CD14-positive monocyte (primary cell): ENCODE data around the gene CDCA8. TPM values are rescaled to one million over a fixed set of nuclear protein-coding genes. Genes with fewer than 3 reads are reported as not detected.

Experiments
- DNase-seq, 3 donors: peaks; one replicate each; pipeline ENCODE4 v3.0.0-alpha.2; 2011 to 2022
- H2AFZ ChIP-seq: 2 replicates; pipeline ENCODE4 v1.6.0; 2012; ENCODE audit warnings: mild to moderate bottlenecking, low read depth, low read length, inconsistent platforms; ENCODE audit not compliant: insufficient read depth, poor library complexity, severe bottlenecking
- H3K27ac ChIP-seq, 2 donors: 1 replicate in 1 of 2; 2 replicates in 1 of 2; pipeline ENCODE4 v1.5.1; 2012 to 2013; ENCODE audit warnings: low read length in 2 of 2, control low read depth in 1 of 2, inconsistent platforms in 1 of 2, low read depth in 1 of 2, mild to moderate bottlenecking in 1 of 2
- H3K27me3 ChIP-seq, 2 donors: one replicate each; pipeline versions ENCODE4 v1.6.0 to v1.6.1; 2011 to 2013; ENCODE audit warnings: low read length in 2 of 2; ENCODE audit not compliant: control insufficient read depth in 2 of 2, insufficient read depth in 2 of 2
- H3K36me3 ChIP-seq, 2 donors: replicated peaks in 1 of 2; 1 replicate in 1 of 2; 2 replicates in 1 of 2; pipeline versions ENCODE4 v1.5.1 to v1.6.1; 2012 to 2013; ENCODE audit warnings: low read length in 2 of 2, control low read depth in 1 of 2, inconsistent platforms in 1 of 2, mild to moderate bottlenecking in 1 of 2; ENCODE audit not compliant: insufficient read depth in 2 of 2, control insufficient read depth in 1 of 2
- H3K4me1 ChIP-seq, 2 donors: 1 replicate in 1 of 2; 2 replicates in 1 of 2; pipeline versions ENCODE4 v1.5.1 to v1.6.1; 2012 to 2013; ENCODE audit warnings: low read length in 2 of 2, control low read depth in 1 of 2, inconsistent platforms in 1 of 2, mild to moderate bottlenecking in 1 of 2, moderate library complexity in 1 of 2; ENCODE audit not compliant: insufficient read depth in 2 of 2, control insufficient read depth in 1 of 2
- H3K4me2 ChIP-seq: replicated peaks from 2 replicates; pipeline ENCODE3; 2012; ENCODE audit warnings: low read length, moderate library complexity, mild to moderate bottlenecking; ENCODE audit not compliant: poor library complexity, severe bottlenecking; ENCODE audit errors: extremely low read depth
- H3K4me3 ChIP-seq, 3 experiments: fragments of 200-600 bp in 1 of 3; sonication (generic) in 1 of 3; replicated peaks in 1 of 3; 1 replicate in 2 of 3; 2 replicates in 1 of 3; pipeline ENCODE4 v1.5.1; 2011 to 2013; ENCODE audit warnings: low read length in 3 of 3, mild to moderate bottlenecking in 3 of 3, control low read depth in 2 of 3, low read depth in 2 of 3, inconsistent platforms in 1 of 3, moderate library complexity in 1 of 3
- H3K79me2 ChIP-seq: 2 replicates; pipeline ENCODE4 v1.6.0; 2012; ENCODE audit warnings: mild to moderate bottlenecking, control low read depth, inconsistent platforms, low read length, moderate library complexity; ENCODE audit not compliant: insufficient read depth
- H3K9ac ChIP-seq: 2 replicates; pipeline ENCODE4 v1.6.0; 2017; ENCODE audit warnings: low read length, mild to moderate bottlenecking; ENCODE audit not compliant: insufficient read depth, poor library complexity, severe bottlenecking
- H3K9me3 ChIP-seq, 2 donors: replicated peaks in 1 of 2; 1 replicate in 1 of 2; 2 replicates in 1 of 2; pipeline versions ENCODE4 v1.5.1 to v1.6.1; 2012 to 2013; ENCODE audit warnings: low read length in 2 of 2, control low read depth in 1 of 2; ENCODE audit not compliant: control insufficient read depth in 1 of 2, insufficient read depth in 1 of 2
- H4K20me1 ChIP-seq: 2 replicates; pipeline ENCODE4 v1.6.0; 2012; ENCODE audit warnings: mild to moderate bottlenecking, low read length, control low read depth, moderate library complexity; ENCODE audit not compliant: insufficient read depth
- H3K27ac Mint-ChIP-seq, 7 donors: one replicate each; pipeline ENCODE4 v1.8.0; 2020; ENCODE audit warnings: mild to moderate bottlenecking in 7 of 7, mixed read lengths in 7 of 7, moderate library complexity in 6 of 7, inconsistent platforms in 2 of 7
- H3K27me3 Mint-ChIP-seq, 3 donors: one replicate each; pipeline ENCODE4 v1.8.0; 2021 to 2022; ENCODE audit warnings: low read depth in 3 of 3, mild to moderate bottlenecking in 3 of 3, mixed read lengths in 3 of 3, moderate library complexity in 3 of 3, inconsistent platforms in 1 of 3
- H3K36me3 Mint-ChIP-seq, 2 donors: one replicate each; pipeline ENCODE4 v1.8.0; 2020; ENCODE audit warnings: mixed read lengths in 2 of 2, inconsistent platforms in 1 of 2, mild to moderate bottlenecking in 1 of 2
- H3K4me1 Mint-ChIP-seq: one replicate; pipeline ENCODE4 v1.8.0; 2020; ENCODE audit warnings: mild to moderate bottlenecking, mixed read lengths
- H3K4me3 Mint-ChIP-seq, 2 donors: one replicate each; pipeline ENCODE4 v1.8.0; 2020; ENCODE audit warnings: mild to moderate bottlenecking in 2 of 2, mixed read lengths in 2 of 2, moderate library complexity in 1 of 2
- H3K9me3 Mint-ChIP-seq, 7 donors: one replicate each; pipeline ENCODE4 v1.8.0; 2020 to 2022; ENCODE audit warnings: mixed read lengths in 7 of 7, mild to moderate bottlenecking in 6 of 7, moderate library complexity in 6 of 7, inconsistent platforms in 2 of 7
- WGBS: methylation state at CpG from one replicate; pipeline ENCODE4 v1.1.5; 2013; ENCODE audit warnings: missing lambda C conversion rate; ENCODE audit not compliant: insufficient coverage; 5-methylcytosine and 5-hydroxymethylcytosine counted together
- intact Hi-C, 2 donors: fragments of 100-400 bp; cut with micrococcal nuclease; formaldehyde crosslinking; loops; one replicate each; pipeline versions ENCODE4 v1.15.0 to v1.15.1; 2023
- polyA plus RNA-seq, 3 donors: library from polyadenylated mRNA; depleted of rRNA in 1 of 3; unstranded in 2 of 3; stranded (reverse) in 1 of 3; fragments of 300-500 nt in 2 of 3; fragments of >200 nt in 1 of 3; fragmentation: Illumina TruSeq in 2 of 3; gene quantifications; 1 replicate in 2 of 3; 2 replicates in 1 of 3; pipeline ENCODE4 v1.2.3, GENCODE V29; 2012 to 2021
- TF ChIP-seq, protein P1 (sequence below): fragments of 200-600 bp; IDR thresholded peaks from one replicate; pipeline ENCODE4 v1.8.0; 2022; ENCODE audit warnings: antibody characterized with exemption, mild to moderate bottlenecking

Gene CDCA8
- polyA plus RNA-seq, 3 donors = 0.09 to 0.67 (median 0.60) TPM

DNA sequence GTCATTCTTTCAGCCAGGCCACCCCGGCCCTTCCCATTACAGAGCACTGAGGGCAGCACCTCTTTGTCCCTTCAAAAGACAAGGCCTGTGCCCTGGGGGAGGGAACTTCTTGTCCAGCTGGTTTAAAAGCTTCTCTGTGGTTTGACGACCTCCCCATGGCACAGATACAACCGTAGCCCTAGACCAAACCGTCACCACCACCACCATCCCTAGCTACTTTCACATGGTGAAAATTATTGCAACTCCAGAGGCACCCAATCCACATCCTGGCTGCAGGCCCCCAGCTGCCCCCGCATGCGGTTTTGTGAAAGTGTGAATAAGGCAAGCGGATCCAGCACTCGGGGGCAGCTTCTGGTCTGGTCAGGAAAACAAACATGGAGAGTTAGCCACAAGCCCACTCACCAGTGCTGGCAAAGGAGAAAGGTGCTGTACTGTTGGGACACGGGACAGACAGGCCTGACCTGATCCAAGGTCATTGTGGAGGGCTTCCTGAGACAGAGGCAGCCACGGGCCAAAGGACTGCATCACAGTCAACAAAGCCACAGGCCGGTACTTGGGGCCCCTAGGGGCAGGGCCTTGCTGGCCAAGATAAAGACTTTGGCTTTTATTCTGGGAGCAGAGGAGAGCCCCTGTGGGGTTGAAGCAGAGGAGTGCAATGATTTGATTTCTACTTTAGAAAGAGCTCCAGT lies 31.2 kb downstream of the CDCA8 start:
- no peaks in the 10 kb centered on the region for H3K36me3 Mint-ChIP-seq
- Histone ChIP-seq H3K27ac (no peak overlapping the region), H3K9ac (no peak overlapping the region), H3K4me1 (no peaks in the 10 kb centered on the region), H3K79me2 (no peaks in the 10 kb centered on the region), H3K4me2 (no peak overlapping the region), H4K20me1 (no peaks in the 10 kb centered on the region), H3K36me3 (no peaks in the 10 kb centered on the region), H3K27me3 (peaks cover 0 to 3% of the 10 kb centered on the region in 2 donors), H2AFZ (no peak overlapping the region), H3K4me3 (no peak overlapping the region), H3K9me3 (no peaks in the 10 kb centered on the region)
- intact Hi-C loops = no loop called here
- TF ChIP-seq, protein P1, sequence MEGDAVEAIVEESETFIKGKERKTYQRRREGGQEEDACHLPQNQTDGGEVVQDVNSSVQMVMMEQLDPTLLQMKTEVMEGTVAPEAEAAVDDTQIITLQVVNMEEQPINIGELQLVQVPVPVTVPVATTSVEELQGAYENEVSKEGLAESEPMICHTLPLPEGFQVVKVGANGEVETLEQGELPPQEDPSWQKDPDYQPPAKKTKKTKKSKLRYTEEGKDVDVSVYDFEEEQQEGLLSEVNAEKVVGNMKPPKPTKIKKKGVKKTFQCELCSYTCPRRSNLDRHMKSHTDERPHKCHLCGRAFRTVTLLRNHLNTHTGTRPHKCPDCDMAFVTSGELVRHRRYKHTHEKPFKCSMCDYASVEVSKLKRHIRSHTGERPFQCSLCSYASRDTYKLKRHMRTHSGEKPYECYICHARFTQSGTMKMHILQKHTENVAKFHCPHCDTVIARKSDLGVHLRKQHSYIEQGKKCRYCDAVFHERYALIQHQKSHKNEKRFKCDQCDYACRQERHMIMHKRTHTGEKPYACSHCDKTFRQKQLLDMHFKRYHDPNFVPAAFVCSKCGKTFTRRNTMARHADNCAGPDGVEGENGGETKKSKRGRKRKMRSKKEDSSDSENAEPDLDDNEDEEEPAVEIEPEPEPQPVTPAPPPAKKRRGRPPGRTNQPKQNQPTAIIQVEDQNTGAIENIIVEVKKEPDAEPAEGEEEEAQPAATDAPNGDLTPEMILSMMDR = no peak
- no peaks in the 10 kb centered on the region for H3K9me3 Mint-ChIP-seq
- WGBS = 79% methylated on average over 9 of the region's 11 CpGs
- H3K27me3 Mint-ChIP-seq = peaks cover 8 to 22% (median 20%) of the 10 kb centered on the region in 3 donors
- DNase-seq = no peak
- H3K4me1 Mint-ChIP-seq = no peaks in the 10 kb centered on the region
- no peak overlapping the region for H3K4me3 Mint-ChIP-seq
- no peak overlapping the region for H3K27ac Mint-ChIP-seq

DNA sequence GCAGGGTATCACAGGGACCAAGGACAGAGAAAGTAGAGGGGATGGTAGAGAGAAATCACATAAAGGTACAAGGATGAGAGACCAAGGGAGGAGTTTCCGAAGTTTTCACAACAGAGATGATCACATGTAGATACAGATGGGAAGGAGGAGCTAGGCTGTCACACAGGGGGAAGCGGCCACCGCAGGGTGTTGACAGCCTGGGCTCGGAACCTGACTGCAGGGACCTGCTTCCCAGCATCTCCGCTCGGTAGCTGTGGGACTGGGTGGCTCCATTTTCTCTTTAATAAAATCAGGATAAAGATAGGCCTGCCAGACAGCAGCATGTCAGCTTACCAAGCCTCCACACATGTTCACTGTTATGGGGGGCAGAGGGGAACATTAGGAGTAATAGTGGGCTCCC lies 32.3 kb downstream of the CDCA8 start:
- intact Hi-C loops = no loop called here
- 97% methylated on average over 3 of the region's 6 CpGs for WGBS
- no peak overlapping the region for H3K27ac ChIP-seq
- H3K4me2 ChIP-seq = no peak overlapping the region
- no peaks in the 10 kb centered on the region for H3K4me1 ChIP-seq
- TF ChIP-seq, protein P1 = no peak
- H3K9ac ChIP-seq = no peak overlapping the region
- DNase-seq = no peak
- H4K20me1 ChIP-seq = no peaks in the 10 kb centered on the region
- no peaks in the 10 kb centered on the region for H3K36me3 Mint-ChIP-seq
- H3K36me3 ChIP-seq = no peaks in the 10 kb centered on the region
- peaks cover 14 to 22% (median 14%) of the 10 kb centered on the region in 3 donors for H3K27me3 Mint-ChIP-seq
- no peaks in the 10 kb centered on the region for H3K4me1 Mint-ChIP-seq
- H3K79me2 ChIP-seq = no peaks in the 10 kb centered on the region
- no peak overlapping the region for H2AFZ ChIP-seq
- no peaks in the 10 kb centered on the region for H3K9me3 Mint-ChIP-seq
- peaks cover 0 to 3% of the 10 kb centered on the region in 2 donors for H3K27me3 ChIP-seq
- no peaks in the 10 kb centered on the region for H3K9me3 ChIP-seq
- no peak overlapping the region for H3K4me3 Mint-ChIP-seq
- H3K4me3 ChIP-seq = no peak overlapping the region
- H3K27ac Mint-ChIP-seq = peak overlapping the region in 1 of 7 donors; percentile 27
